ENCODE results near the gene SYNDIG1L.
"Not testable (repeated sequence)": the region's sequence is repeated elsewhere in the genome, so short reads cannot be mapped to it uniquely, and the experiment has no call there.

Gene SYNDIG1L

DNA sequence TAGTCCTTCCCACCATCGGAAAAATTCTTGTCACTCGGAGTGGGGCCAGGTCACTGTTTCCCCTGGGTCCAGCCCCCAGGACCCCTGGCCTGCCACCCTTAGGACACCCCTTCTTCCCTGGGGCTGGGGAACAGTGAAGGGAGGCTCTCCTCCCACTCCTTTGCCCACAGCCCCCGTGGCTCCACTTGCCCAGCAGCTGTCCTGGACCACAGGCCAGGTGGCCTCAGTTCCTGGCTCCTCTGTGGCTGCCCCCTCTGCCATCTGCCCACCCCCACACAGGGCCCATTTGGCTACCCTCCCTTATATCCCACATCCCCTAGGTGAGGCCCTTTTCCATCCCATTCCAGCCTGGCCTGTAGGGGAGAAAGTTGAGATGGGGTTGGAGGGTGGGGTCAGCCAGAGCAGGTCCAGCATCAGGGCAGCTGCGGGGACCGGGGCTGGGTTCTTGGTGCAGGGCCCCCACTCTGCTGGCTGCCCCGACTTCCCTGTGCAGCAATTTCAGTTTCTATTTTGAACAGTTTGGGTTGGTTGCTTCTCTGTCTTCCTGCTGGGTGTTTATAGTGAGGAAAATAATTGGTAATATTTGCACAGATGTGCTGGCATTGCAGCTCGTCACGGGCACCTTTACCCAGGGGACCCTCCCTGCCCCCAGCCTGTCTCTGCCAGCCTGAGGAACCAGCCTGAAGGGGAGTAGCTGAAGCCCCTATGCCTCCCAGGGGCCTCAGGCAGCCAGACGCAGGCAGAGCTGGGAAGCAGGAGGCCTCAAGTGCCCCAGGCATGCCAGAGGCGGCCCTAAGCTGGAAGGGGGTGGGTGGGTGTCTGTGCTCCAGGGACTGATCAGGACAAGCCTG lies 23.4 kb downstream of the SYNDIG1L start:
- no peak for DNase-seq

DNA sequence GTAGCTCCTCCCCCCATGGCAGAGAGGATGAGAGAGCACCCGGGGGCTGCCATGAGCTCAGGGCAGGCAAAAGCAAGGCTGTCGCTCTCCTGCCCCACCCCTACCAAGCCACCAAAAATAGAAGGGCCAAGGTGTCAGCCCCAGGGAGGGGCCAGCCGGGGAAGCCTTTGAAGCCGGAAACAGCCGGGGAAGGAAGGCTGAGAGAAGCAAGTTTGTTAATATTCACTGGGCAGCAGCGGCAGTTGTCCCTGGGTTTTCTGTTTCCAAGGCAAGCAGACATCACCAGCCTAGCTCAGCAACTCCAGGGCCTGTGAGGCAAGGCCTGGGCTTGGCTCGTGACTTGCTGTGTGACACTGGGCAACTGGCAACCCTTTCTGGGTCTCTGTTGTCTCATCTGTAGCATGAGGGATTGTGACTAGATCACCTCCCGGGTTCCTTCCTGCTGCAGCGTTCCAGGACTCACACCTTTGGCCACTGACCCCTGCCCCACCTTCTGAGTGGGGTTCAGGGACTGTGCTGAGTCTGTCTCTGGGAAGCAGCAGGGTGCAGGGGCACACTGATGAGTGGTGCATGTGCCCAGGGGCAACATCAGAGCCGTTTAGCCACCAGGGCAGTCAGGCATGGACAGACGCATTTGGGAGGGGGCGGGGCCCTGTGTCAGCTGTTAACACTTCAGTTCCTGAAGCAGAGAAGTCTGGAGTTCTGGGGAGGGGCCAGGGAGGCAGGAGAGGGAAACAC lies 24.3 kb downstream of the SYNDIG1L start:
- DNase-seq = no peak

DNA sequence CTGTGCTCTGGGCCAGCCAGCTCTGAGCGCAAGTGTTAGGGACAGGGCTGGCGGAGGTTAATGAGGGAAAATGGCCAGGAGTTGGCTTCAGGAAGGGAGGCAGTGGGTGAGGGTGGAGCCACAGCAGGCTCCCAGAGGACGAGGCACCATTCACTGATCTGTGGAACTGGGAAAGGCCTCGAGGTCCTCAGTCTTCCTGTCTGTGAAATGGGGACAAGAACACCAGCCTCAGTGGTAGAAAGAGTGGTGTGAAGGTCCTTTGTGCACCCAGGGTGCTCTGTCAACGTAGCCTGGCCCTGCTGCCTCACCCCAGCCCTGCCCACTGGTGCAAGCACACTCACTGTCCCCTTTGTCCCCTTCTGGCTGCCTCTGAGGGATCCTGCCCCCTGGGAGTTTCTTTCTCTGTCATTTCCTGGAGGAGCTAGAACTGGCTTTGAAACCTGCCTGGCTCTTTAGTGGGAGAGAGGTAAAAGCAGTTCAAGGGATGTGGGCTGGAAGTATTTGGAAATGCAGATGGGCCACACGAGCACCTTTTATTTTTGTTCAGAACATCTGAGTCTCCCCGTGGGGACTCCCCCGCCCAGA lies 25.0 kb downstream of the SYNDIG1L start:
- DNase-seq = no peak

DNA sequence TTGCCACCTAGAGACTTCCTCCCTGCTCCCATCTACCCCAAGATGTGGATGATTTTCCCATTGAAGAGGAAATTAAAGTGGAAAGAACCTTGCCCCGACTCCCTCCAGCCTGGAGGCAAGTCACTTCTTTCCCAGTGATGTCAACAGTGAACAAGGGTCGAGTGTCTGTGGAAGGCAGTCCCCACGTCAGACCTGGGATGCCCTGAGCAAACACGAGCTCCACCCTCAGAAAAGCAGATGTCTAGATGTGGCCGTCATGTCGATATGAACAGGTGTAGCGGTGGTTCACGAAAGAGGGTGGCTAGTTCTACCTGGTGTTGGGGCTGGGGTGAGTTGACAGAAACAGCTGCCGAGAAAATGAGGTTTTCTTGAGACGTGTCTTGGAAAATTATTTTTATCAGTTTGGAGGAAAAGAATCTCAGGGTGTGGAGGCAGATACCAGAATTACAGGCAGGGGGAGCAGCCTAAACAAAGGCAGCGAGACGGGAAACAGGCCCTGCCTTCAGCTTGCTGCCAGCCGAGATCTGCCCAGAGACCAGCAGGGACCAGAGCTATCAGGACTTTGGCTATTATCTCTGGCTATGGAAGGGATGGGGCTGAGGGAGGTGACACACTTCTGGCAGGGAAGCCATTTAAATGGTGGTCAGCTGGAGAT lies 25.9 kb downstream of the SYNDIG1L start:
- DNase-seq = no peak

DNA sequence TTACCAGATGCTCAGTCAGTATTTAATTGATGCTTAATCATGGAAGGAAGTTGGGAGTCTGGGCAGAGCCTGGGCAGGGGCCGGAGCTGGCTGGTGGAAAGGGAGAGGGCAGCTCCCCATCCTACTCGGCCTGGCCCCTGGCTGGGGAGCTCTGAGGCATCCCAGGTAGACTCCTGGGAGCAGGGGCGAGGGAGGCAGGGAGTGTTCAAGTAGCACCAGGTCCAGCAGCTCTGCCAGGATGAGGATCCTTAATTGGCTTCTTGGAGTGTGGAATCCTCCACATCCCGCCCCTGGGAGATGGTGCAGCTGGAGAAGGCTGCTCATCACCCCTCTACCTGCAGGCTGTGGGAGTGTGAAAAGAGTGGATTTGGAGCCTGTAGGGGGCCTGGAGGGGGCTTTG lies 30.9 kb downstream of the SYNDIG1L start:
- DNase-seq = no peak

DNA sequence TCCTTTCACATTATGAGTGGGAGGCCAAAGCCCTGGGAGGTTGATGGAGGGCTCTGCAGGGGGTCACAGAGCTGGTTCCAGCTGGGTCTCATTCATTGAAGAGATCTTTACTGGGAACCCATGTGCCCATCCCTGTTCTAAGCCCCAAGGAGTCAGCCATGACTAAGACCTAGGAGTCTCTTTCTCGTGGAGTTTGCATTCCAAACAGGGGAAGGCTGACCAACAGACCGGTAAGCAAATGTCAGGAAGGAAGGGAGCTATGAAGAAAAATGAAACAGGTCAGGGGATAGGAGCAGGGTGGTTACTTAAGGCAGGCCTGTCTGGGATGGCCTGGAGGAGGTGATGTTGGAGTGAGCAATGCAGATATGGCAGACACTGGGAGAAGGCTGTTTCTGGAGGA lies 31.5 kb downstream of the SYNDIG1L start:
- no peak for DNase-seq

DNA sequence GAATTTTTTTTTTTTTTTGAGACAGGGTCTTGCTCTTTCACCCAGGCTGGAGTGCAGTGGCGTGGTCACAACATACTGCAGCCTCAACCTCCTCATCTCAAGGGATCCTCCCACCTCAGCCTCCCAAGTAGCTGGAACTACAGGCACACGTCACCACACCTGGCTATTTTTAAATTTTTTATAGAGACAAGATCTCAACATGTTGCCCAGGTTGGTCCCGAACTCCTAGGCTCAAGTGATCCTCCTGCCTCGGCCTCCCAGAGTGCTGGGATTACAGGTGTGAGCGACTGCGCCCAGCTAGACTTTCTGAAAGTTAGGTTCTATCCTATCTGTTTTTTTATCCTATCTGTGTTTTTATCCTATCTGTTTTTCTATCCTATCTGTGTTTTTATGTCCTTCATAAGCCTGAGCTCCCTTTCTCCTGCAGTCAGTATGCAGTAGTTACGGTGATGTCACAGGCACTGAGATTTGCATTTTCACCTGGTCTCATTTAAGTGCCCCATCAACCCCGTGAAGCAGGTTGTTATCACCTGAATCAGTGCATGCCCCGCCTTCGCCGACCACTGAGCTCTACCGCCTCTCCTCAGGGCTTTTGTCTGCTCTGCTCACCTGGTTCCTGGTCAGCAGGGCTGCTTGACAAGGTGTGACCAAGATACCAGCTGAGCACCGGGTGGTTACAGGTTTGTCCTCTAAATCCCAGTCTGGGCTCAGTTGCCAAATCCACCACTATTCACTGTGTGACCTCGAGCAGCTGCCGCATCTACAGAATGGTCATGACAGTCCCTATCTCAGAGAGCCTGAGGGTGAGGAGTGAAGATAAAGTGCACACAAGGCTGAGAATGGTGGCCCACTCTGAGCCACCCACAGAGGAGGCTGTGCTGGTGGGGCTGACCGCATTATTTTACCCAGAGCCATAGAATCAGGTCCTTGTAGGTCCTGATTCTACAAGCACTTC lies 33.1 kb downstream of the SYNDIG1L start:
- DNase-seq = no peak

DNA sequence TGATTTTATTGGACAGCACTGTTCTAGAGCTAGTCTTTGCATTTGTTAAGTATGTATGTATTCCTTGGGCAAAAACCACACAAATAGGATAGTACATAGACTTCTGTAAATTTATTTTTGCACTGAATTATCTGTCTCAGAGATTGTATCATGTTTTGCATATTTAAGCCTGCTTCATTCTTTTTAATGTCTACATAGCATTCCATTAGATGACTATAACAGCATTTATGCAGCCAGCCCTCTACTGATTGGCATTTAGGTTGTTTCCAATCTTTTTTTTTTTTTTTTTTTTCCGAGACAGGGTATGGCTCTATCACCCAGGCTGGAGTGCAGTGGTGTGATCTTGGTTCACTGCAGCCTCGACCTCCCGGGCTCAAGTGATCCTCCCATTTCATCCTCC lies 34.5 kb downstream of the SYNDIG1L start:
- DNase-seq = no peak

DNA sequence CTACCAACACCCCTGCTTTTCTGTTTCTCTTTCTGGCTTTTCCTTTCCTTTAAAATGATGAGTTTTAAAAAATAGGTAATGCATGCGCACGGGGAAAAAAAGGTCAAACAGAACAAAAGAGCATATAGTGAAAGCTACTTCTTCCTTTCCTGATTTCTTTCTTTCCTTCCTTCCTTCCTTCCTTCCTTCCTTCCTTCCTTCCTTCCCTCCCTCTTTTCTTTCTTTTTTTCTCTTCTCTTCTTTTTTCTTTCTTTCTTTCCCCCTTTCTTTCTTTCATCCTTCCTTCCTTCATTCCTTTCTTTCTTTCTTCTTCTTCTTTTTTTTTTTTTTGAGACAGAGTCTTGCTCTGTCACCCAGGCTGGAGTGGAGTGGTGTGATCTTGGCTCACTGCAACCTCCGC lies 35.5 kb downstream of the SYNDIG1L start:
- not testable (repeated sequence) for DNase-seq

DNA sequence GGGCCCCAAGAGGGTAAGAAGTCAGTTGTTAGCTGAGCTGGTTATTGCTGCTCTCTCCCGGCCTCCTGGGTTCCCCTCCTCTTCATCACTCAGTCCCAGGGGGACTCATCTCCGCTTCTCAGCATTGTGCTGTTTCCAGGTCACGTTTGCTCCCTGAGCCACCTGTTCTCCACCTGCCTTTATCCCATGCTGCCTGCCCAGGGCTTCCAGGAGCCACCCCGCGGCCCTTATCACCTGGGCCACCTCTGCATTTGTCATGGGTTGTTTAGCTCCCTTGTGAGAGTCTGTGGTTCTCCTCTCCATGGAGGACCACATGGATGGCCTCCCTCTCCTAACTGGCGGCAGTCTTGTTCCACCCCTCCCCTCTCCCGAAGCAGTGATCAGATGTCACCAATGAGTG lies 36.0 kb downstream of the SYNDIG1L start:
- no peak for DNase-seq

DNA sequence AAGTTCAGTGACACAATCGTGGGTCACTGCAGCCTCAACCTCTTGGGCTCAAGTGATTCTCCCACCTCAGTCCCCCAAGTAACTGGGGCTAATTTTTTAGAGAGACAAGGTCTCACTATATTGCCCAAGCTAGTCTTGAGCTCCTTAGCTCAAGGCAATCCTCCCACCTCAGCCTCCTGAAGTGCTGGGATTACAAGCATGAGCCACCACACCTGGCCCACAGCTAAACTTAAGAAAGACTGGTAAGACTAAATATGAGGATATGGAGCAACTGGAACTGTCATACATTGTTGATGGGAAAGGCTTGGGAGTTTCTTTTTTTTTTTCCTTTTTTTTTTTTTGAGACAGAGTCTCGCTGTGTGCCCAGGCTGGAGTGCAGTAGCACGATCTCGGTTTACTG lies 43.8 kb downstream of the SYNDIG1L start:
- DNase-seq = no peak

DNA sequence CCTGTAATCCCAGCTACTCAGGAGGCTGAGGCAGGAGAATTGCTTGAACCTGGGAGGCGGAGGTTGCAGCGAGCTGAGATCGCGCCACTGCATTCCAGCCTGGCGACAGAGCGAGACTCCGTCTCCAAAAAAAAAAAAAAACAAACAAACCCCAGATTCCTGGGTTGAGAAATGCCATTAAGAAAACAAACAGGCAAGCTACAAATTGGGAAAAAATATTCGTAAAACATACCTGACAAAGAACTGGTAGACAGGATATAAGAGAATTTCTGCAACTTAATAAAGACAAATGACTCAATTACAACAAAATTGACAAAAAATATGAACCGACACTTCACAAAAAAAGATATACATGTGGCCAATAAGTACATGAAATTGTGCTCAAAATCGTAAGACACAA lies 44.4 kb downstream of the SYNDIG1L start:
- DNase-seq = not testable (repeated sequence)

DNA sequence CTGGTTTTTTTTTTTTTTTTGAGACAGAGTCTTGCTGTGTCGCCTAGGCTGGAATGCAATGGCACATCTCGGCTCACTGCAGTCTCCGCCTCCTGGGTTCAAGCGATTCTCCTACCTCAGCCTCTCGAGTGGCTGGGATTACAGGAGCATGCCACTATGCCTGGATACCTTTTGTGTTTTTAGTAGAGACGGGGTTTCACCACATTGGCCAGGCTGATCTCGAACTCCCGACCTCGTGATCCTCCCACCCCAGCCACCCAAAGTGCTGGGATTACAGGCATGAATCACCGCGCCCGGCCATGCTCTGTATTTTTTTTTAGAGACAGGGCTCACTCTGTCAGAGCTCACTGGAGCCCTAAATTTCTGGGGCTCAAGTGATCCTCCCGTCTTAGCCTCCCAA lies 45.2 kb downstream of the SYNDIG1L start:
- DNase-seq = no peak

DNA sequence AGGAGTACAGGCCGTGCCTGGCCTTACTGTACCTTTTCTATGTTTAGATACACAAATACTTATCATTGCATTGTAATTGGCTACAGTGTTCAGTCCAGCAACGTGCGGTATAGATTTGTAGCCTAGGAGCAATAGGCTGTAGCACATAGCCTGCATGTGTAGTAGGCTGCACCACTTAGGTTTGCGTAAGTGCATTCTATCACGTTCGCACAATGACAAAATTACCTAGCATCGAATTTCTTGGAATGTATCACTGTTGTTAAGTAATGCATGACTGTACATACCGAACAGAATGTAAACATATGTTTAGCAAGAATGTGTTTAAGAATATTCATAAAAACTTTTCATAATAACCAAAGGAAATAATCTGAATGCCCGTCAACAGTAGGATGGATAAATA lies 45.8 kb downstream of the SYNDIG1L start:
- DNase-seq = no peak

DNA sequence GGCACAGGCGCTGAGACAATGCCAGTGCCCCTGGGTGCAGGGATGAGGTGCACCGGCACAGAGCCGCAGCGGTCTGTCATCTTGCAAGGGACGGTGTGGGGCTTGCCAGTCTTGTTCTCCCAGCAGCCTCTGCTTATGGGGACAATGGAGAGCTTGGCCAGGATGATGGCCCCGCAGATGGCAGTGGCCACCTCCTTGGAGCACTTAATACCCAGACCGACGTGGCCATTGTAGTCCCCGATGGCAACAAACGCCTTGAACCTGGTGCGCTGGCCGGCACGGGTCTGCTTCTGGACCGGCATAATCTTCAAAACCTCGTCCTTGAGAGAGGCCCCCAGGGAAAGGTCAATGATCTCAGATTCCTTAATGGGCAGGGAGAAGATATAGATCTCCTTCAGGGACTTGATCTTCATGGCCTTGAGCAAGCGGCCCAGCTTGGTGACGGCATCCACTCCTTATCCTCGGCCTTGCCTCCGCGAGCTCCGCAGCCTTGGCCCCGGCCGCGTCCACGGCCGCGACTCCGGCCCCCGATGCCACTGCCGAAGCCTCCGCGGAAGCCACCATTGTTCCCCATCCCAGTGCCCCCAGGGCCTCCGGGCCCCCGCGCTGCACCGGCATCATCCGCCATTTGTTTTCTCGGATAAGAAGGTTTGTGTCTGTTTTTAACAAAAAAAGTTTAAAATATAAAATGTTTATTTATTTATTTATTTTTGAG lies 47.9 kb downstream of the SYNDIG1L start:
- DNase-seq = no peak

DNA sequence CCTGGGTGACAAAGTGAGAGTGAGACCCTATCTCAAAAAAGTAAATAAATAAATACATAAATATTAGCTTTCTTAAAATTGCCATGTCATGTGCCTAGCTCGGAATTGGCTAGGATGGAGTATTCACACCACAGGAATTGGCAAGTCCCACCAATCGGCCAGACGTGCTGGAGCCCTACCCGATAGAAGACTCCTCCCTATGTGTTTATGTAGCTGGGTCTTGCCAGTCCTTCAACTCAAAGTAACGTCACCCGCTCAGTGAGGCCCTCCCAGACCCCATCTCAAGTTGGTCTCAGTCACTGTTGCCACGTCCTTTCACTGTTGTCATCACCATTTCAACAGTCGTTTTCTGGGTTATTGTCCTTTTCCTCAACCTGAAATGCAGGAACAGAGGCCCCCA lies 57.6 kb downstream of the SYNDIG1L start:
- DNase-seq = no peak

DNA sequence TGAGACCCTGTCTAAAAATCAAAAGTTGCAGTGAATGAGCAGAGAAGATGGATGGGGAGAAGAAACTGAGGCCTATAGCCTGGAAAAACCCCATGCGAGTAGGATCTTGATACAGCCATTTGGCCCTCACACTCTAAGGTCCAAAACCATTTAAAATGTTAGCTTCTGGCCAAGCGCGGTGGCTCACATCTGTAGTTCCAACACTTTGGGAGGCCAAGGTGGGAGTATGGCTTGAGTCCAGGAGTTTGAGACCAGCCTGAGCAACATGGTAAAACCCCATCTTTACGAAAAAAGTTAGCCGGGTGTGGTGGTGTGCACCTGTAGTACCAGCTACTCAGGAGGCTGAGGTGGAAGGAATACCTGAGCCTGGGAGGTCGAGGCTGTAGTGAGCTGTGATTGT lies 58.0 kb downstream of the SYNDIG1L start:
- no peak for DNase-seq

DNA sequence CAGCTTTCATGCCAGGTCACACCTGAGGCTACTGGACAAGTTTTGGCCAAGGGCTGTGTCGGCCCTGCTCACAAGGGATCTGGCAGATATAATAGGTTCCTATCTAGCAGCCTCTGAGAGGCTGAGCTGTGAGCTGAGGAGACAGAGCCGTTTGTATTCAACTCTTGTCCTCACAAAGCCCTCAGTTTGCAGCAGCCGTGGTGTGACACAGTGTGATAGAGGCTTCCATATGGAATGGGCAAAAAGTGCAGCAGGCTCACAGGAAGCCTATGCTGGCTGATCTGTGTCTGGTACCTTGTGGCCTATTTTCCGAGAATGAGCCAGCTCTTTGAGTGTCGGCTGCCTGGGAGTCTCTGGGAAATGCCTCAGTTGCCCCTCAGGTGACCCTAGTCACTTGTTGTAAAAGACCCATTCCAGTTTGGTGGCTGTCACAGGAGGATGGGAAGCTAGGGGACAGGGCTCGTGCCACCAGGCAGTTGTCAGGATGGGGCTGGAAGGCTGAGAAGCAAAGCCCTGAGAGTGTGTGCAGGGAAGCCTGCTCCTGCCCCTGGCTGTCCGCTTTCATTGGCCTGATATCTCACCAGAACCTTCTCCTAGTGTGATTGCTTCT lies 61.6 kb downstream of the SYNDIG1L start:
- DNase-seq = no peak

DNA sequence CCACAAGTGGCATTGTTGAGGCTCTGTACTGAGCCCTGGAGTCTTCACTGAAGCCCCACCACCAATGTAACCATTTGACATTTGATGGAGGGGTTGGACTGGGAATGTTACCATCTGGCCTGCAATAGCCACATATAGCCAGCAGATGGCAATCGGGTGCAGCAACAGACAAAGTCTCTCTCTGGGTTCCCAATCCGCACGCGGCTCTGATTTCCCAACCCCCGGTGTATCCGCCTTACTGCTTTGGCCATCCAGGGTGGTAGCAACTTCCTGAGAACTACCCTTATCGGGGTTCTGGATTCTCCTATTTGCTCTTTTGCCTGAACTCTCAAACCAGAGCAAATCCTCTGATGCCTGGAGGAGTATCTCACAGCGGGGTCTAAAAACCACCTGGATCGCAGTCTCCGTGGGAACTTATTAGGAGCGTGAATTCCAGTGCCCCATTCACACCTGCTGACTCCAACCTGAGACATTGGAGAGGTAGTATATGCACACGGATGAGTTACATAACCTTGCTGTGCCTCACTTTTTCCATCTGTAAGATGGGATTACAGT lies 63.6 kb downstream of the SYNDIG1L start:
- DNase-seq = peak; percentile 53

DNA sequence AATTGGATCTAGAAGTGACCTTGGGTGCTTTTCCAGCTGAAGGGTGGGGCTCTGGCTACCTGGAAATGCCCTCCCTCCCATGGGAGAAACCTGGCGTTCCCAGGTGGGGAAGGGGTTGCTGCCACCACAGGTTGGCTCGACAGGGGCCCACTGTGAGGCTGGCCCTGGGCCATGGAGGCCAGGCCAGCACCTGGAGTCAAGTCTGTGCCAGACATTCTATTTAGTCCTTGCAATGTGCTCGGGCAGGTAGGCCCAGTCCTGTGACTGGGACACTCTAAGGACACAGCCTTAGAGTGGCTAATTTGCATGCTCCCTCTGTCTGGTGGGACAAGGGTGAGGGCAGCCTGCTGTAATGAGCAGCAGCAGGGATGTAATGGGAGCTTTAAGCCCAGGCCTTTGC lies 65.8 kb downstream of the SYNDIG1L start:
- no peak for DNase-seq
